ENCODE data around the gene SUSD1.

SUSD1 gene

GRCh38 chr9:112041536-112042243, 133.4 kb downstream of the SUSD1 start:
- DNase-seq (ENCODE audit: low read depth in 2 of 2) = no peak

DNA sequence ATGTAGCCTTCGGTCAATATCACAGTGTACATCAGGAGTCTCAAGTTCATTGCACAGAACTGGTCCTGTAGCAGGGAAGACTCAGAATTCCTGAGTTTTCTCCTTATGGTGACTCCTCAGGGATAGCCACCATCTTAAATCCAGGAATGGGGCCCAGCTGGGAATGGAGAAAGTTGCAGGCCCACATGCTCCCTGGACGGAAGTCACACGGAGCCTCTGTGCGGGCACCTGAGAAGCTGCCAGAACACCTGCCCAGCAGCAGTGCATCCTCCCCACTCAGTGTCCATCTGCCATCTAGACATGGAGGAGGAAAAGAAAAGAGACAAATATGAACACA, 133.9 kb downstream of the SUSD1 start:
- DNase-seq (ENCODE audit: low read depth in 2 of 2) = no peak

DNA sequence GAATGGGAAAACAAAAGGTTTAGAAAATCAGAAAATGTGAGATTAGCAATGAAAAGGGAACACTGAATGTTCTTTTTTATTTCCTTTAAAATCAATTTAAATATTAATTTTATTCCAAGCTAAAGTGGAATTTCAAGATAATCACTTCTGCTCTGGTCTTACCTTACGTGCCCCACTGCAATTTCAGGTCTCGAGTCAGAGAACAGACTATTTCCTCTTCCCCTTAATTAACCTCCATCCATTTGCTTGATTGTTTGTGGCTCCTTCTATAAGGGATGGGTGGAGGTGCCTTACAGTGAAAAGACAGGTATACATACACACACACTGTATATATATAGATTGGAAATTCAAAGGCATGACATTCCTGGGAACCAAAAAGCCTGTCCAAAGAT, 137.1 kb downstream of the SUSD1 start:
- no peak for DNase-seq (ENCODE audit: low read depth in 2 of 2)

DNA sequence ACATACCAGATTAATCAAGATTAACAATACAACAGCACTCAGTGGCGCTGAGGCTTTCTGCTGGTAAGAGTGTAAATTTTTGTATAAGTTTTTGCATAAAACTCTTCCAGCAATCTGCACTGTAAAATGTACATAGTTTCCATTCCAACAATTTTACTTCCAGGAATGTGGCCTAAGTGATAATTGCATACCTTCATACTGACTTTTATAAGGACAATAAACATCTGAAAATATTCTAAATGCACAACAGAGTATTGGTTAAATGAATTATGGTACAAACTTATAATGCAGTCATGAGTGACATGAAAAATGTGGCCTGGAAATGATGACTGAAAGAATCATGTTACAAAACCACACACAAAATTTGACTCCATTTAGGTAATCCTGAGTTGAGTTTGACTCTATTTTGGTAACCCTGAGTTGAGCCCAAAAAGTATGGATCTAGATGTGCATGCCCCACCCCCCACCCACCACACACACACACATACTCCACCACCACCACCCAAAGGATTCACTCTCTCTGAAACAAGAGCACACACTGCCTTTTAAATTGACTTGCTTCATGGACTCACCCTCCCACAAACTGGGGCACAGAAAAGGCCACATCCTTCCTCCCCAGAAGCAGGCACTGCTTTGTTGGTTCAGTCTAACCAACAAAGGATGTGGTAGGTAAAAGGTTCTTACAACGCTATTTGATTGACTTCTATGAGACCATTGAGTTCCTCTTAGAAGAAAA, 137.6 kb downstream of the SUSD1 start:
- peak; percentile 46 to 49 for DNase-seq (ENCODE audit: low read depth in 2 of 2)

GRCh38 chr9:112035166-112035826, 139.8 kb downstream of the SUSD1 start:
- DNase-seq (ENCODE audit: low read depth in 2 of 2) = no peak

GRCh38 chr9:112034216-112034611, 140.9 kb downstream of the SUSD1 start:
- no peak for DNase-seq (ENCODE audit: low read depth in 2 of 2)

DNA sequence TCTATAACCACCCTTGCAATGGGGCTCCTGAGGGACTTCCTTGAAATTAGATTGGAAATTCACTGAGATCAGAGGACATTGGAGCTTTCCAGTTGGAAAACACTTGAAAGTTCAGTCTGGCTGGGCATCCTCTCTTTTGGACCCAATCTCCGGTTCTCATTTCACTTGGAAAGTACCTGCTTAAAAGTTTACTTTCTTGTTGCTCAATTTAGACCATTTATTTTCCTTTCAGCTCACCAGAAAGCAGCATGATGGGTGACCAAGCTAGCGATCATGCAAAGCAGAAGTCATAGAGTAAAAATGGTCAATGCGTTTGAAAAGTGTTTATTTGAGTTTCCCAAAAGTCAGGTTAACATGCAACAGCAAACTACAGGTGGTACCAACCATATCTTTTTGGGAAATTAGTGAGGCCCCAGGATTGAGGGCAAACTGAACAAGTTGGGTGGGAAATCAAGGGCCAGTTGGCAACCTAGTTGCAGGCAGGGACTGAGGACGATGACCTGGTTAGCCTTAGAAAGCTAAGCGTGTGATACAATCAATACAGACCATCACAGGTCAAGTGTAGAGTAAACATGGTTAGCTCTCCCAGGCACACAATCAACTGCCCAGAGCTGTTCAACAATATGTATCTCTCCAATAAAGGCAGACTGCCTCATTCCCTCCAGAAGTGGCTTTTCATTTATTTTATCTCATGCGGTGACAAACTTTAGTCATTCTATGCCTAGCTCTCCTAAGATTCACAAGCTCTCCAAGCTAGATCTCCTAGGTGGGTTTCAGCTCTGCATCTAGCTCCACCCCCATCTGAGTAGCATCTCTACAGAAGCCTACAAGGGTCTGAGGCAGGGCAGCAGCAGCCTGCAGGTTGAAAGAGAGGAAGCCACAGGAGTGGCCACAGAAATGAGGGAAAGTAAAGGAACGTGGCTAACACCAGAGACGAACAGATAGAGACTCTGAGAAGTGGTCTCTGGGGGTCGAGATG, 141.6 kb downstream of the SUSD1 start:
- no peak for DNase-seq (ENCODE audit: low read depth in 2 of 2)

DNA sequence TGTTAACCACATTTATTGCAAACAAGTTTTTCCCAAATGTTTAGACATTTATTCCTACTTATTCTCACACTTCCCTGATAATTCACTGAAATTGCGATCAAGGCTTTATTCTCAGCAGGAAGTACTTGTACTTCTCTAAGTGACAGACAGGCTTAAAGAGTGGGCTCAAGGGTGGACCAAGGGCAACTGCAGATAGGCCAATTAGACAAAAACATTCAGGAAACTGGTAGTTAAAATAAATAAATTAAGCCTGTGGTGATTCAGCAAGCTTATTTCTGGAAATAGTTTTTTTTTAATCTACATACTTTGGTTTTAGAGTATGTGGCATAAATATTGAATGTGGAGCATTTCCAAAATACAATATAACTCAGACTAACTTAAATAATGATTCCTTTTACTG, 142.4 kb downstream of the SUSD1 start:
- DNase-seq (ENCODE audit: low read depth in 2 of 2) = no peak

DNA sequence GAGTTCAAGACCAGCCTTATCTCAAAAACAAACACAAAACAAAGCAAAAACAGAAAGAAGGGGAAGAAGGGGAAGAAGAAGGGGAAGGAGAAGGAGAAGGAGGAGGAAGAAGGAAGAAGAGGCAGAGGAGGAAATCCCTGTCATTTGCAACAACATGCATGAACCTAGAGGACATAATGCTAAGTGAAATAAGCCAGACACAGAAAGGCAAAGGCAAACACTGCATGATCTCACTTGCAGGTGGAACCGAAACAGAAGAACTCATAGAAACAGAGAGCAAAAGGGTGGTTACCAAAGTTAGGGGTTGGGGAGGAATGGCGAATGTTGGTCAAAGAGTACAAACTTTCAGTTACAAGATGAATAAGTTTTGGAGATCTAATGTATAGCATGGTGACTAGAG, 143.1 kb downstream of the SUSD1 start:
- DNase-seq (ENCODE audit: low read depth in 2 of 2) = no peak

GRCh38 chr9:112031400-112031799, 143.7 kb downstream of the SUSD1 start:
- no peak for DNase-seq (ENCODE audit: low read depth in 2 of 2)

DNA sequence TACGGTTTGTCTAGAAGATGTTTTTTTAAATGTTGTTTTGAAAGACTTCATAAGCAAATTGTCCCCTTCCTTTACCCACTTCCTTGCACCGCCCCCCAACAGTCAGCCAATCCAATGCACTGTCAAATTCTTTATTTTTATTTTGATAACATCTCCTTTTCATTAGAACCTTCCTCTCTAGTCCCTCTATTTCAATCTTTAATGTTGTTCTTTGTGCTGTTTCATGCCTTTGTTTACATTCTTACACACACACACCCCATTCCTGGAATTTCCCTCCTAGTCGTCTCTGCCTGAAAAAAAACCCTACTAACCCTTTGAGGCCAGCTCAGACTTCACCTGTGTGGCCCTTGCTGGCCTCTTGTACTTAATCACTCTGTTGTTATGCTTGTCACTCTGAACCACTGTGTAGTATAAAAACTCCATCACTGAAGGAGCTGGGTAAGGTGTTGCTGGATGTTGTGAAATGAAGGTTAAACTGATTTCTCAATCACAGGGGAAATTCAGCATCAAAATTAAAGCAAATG, 145.1 kb downstream of the SUSD1 start:
- no peak for DNase-seq (ENCODE audit: low read depth in 2 of 2)

DNA sequence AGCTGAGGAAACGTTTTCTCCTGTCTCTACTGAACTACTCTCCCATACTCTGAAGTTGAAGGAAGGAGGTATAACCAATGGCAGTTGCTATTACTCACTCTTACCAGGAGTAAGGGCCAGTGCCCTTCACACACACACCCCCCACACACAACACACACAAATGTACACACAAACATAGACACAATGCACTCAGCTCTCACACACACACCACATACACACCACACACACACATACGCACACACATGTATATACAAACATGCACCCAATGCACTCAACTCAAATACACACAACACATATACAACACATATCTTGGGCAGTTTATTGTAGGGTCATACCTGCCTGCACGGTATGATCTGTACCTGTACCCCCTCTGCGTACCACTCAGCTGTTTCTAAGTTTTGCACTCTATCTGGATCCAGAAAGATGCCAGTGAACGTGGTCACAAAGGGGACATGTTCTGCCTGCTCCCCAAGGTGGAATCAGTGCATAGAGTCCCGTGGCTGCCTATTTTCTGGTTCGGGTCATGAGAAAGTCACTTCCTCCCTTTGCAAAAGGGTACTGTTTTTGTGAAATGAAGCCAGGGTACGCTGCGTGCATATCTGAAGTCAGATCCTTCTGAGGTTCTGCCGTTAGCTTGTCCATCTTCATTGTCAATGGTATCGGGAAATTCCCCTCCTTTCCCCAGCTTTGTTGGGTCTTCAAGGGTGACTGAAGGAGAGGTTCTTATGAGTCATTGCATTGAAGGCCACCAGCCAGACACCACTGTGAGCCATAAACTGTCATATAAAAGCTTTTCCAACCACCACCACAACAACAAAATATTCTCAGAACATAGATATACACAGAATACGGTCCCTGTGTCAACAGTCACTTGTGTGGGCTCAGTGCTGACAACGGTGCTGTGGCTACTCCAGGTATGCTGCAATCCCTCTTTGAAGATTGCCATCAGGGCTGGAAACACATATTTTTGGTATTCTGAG, 146.6 kb downstream of the SUSD1 start:
- peak in 1 of 2 donors; percentile 24 for DNase-seq (ENCODE audit: low read depth in 2 of 2)

DNA sequence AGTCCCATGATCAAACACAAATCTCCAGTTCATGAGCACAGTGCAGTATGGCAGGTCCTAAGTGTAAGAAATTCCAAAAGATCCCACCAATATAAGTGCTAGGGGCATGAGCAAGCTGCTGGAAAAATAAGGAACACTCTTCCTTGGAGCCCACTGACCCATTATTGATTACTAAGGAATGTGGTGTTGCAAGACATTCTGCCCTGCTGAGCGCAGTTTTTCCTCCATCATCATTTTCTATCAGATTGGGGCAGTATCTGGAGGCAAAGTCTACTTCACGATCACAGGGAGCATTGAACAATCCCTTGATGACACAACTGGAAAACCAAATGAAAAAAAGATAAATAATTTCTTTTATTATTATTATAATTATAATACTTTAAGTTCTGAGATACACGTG, 149.2 kb downstream of the SUSD1 start:
- DNase-seq (ENCODE audit: low read depth in 2 of 2) = no peak

GRCh38 chr9:112021742-112022141, 153.4 kb downstream of the SUSD1 start:
- DNase-seq (ENCODE audit: low read depth in 2 of 2) = no peak

GRCh38 chr9:112020680-112021596, 154.2 kb downstream of the SUSD1 start:
- no peak for DNase-seq (ENCODE audit: low read depth in 2 of 2)

DNA sequence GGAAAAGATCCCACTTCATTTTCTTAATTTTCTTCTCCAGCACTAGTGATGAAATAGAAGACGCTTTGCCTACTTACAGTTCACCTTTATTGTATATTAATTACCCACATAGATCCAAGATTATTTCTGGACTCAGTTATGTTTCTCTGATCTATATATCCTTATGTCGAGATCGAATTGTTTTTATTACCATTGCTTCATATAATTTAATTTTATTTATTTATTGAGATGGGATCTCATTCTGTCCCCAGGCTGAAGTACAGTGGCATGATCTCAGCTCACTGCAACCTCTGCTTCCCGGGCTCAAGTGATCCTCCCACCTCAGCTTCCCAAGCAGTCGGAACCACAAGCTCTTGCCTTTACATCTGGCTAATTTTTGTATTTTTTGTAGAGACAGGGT, 157.2 kb downstream of the SUSD1 start:
- DNase-seq (ENCODE audit: low read depth in 2 of 2) = no peak

DNA sequence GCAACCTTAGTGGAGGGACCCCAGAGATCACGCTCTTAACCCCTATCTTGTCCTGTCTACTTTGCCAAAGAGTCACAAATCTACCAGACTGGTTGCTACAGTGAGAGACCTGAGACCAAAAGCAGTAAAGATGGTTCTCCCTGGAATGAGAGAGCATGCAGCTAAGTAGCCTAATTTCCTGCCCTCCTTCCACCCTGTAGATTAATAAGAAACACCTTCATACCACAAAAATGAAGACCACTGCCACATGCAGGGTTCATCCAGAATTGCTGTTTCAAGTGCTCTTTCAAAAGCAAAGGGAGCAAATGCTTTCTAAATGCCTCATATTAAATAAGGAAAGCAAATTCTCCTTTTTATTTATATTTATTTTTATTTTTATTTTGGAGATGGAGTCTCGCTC, 159.4 kb downstream of the SUSD1 start:
- DNase-seq (ENCODE audit: low read depth in 2 of 2) = no peak

DNA sequence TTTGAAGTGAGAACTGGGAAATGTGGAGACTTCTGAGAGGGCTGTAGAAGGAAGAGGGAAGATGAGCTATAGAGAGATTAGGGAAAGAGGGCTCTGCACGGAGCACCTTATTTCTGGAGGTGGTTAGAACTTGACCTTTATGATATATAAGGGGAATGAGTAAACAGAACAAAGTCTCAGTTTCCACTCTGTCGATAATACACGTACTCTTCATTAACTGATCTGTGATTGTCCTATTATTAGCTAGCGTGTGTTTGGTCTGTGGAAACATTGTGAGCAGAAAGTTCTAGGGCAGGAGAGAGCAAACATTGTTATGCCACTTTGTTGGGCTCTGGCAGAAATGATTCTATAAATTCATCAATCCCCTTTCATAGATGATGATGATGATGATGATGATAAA, 159.9 kb downstream of the SUSD1 start:
- DNase-seq (ENCODE audit: low read depth in 2 of 2) = no peak

GRCh38 chr9:112013266-112013665, 161.8 kb downstream of the SUSD1 start:
- no peak for DNase-seq (ENCODE audit: low read depth in 2 of 2)
